SH-SY5Y (cell line): ENCODE measurements around the gene KPNA1.

Experiments
- GATA2 ChIP-seq: IDR thresholded peaks from 2 replicates; pipeline ENCODE4 v1.6.1; 2011; ENCODE audit warnings: mild to moderate bottlenecking, low read depth, low read length
- GATA3 ChIP-seq: IDR thresholded peaks from 2 replicates; pipeline ENCODE4 v1.6.1; 2011; ENCODE audit warnings: low read depth, mild to moderate bottlenecking, low read length, moderate library complexity

DNA sequence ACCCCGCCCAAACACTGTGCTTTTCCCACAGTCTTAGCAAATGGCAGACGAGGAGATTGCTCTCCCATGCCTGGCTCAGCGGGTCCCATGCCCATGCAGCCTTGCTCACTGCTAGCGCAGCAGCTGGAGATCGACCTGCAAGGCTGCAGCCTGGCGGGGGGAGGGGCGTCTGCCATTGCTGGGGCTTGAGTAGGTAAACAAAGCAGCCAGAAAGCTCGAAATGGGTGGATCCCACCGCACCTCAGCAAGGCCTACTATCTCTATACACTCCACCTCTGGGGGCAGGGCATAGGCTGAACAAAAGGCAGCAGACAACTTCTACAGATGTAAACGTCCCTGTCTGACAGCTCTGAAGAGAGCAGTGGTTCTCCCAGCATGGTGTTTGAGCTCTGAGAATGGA, 71.6 kb downstream of the KPNA1 start:
- no peak for TF ChIP-seq GATA2
- TF ChIP-seq GATA3: no peak
